HG02588 (cell line): ENCODE measurements around the gene MFN2.
"Not testable (repeated sequence)": the region's sequence is repeated elsewhere in the genome, so short reads cannot be mapped to it uniquely, and the experiment has no call there.

Experiments used
- ATAC-seq: cut with Tn5 transposase; IDR thresholded peaks from one replicate; pipeline ENCODE4 v1.9.1; 2021; ENCODE audit warnings: mild to moderate bottlenecking, moderate library complexity; ENCODE audit not compliant: unreplicated experiment

MFN2 gene

DNA sequence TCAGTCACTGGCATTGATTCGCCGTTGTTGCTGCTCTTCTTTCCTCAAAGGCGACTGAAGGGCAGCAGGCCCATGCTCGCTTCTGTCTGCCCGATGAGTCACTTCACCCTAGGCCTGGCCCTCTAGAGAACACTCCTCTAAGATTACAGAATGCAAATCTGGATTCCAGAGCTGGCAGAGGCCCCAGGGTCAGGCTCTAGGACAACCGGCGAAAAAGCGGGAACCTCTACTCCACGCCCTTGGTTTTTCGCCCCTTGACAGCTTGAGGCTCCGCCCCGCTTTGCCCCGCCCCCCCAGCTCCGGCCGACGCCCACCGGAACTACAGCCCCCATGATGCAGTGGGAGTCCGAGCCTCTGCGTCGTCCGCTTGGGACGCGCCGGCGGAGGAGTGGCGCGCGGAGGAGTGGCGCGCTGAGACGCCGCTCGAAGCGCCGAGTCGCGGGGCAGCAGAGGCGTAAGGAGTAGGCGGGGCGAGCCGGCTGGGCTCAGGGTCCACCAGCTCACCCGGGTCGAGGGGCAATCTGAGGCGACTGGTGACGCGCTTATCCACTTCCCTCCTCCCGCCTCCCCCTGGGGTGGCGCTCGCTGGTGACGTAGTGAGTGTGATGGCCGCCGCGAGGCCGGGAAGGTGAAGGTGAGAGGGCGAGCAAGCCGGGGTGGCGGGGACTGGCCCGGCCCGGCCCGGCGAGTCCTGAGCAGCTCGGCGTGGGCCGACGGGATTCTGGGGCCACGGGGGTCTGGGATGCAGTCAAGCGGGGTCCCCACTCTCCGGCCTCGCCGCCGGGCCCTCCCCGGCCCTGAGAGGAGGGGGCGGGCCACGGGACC lies at the start of gene MFN2:
MFN2 (plus strand) TSS at position 594 of the 825 bp plus-strand sequence. CDS start 8,725 bp downstream, outside the sequence.
- ATAC-seq = peak; percentile 89

- no peak for ATAC-seq
Measured at GRCh38 chr1:11930571-11931445, 49.4 kb upstream of the MFN2 start.

DNA sequence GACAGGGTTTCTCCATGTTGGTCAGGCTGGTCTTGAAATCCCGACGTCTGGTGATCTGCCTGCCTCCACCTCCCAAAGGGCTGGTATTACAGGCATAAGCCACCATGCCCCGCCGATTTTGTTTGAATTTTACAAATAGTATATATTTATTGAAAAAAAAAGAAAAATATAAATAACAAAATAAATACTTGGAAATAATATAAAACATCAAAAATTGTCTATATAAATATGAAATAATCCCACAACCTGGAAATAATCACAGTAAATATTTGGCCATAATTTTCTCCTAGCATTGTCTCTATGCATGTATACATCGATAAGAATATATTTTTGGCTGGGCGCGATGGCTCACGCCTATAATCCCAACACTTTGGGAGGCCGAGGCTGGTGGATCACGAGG lies 48.4 kb upstream of the MFN2 start:
- no peak for ATAC-seq

GRCh38 chr1:11934302-11935056 lies 45.8 kb upstream of the MFN2 start, which contains the start of gene PLOD1:
Gene PLOD1, plus strand, starts transcription at chr1:11934717. Its CDS starts 63 bp downstream, at chr1:11934780.
- peak; percentile 86 for ATAC-seq

DNA sequence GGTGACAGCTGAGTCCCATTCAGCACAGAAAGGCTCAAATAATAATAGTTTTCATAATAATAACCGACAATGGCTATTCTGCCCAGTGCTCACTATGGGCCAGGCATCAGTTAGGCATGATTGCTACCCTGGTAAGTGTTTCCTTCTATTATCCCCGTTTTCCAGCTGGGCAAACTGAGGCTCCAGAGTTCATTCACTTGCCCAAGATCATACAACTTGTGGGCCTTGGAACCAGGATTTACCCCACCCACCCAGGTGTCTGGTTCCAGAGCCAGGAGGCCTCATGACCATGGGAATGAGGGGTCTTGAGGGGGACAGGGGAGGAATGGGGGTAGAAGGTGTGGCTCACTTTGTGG lies 45.2 kb upstream of the MFN2 start:
- no peak for ATAC-seq

- ATAC-seq = not testable (repeated sequence)
Measured at GRCh38 chr1:11935733-11936132, 44.5 kb upstream of the MFN2 start.

GRCh38 chr1:11938722-11939526 lies 41.3 kb upstream of the MFN2 start:
- ATAC-seq = no peak

- ATAC-seq = not testable (repeated sequence)
Measured at GRCh38 chr1:11939794-11940193, 40.5 kb upstream of the MFN2 start.

DNA sequence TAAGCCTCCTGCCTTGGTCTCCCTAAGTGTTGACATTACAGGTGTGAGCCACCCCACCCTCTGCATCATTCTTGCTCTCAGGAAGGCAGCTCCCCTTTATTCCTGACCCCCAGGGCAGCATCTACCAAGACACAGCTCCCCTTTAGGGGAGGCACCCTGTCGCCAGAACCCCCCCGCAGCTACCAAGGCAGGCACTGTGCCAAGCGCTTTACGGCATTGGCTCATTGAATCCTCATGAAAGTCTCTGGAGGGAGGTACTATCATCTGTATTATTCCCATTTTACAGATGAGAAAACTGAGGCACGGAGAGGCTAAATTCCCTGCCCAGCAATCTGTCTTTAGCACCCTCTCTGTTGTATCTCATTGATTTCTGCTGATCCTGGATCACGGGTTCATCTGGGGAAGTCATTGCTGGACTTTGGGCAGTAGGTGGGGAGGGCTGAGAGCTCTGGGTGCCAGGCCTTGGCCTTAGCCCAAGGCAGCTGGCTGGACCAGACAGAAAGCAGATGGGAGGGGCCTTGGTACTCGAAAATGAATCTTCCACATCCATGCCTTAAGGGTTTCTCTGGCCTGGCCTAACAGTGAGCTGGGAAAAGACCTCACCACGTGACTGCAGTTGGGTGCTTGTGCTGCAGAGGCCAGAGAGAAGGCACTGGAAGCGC lies 39.9 kb upstream of the MFN2 start:
- no peak for ATAC-seq

- ATAC-seq = no peak
Measured at GRCh38 chr1:11942280-11942679, 38.0 kb upstream of the MFN2 start.

DNA sequence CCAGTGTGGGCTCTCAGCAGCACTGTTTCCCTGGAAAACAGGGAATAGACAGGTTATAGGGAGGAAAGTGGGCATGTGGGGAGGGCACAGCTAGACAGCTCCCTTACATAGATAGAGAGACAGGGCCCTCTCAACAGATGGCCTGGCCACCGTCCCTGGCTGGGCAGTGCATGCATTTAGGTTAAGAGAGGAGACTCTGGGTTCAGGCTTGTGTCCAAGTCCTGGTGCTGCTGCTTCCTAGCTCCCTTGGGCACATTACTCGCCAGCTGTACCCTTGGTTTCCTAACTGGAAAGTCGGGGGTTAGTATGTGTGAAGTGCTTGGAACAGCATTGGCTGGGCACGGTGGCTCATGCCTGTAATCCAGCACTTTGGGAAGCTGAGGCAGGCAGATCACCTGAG lies 36.6 kb upstream of the MFN2 start:
- ATAC-seq = no peak

GRCh38 chr1:11944358-11944931 lies 35.8 kb upstream of the MFN2 start:
- no peak for ATAC-seq

GRCh38 chr1:11946647-11947046 lies 33.6 kb upstream of the MFN2 start:
- no peak for ATAC-seq

DNA sequence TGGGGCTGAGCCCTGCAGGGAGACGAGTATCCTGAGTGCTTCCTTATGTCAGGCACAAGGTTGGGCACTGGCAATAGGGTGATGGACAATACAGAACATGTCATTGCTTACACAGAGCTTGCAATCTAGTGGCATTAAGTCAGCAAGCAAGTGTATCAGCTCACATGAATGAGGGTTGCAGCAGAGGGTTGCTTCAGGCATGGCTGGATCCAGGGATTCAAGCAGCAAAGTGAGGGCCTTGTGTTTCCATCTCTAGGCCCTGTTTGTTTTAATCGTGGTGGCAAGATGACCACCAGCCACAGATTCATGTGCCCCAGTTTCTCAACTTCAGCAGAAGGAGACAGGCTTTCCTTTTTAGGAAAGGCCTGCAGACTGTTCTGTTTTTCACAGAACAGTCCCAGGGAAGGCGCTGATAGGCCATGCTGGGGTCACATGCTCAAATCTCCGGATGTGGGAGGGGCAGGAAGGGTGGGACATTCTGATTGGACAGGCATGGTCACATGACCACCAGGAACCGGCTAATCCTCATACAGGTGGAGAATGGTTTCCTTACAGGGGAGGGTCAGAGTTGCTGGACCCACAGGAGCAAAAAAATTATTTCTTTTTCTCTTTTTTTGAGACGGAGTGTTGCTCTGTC lies 31.3 kb upstream of the MFN2 start:
- ATAC-seq = no peak

DNA sequence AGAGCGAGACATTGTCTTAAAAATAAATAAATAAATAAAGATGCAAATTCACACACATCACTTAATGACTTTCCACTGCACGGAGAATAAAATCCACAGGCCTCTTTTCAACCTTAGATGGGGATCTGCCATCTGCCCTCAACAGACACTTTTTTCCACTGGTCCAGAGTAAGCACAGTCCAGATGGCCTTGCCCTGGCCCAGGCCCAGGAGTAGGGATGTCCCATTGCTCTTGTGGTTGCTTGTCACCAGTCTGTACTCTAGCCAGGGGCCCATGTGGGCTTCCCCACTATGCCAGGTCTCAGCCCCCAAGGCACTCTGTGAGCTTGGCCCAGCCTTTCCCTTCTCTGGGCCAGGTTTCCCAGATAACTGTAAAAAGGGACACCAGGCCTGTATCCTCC lies 28.3 kb upstream of the MFN2 start:
- no peak for ATAC-seq

- no peak for ATAC-seq
Measured at GRCh38 chr1:11952455-11953109, 27.7 kb upstream of the MFN2 start.

DNA sequence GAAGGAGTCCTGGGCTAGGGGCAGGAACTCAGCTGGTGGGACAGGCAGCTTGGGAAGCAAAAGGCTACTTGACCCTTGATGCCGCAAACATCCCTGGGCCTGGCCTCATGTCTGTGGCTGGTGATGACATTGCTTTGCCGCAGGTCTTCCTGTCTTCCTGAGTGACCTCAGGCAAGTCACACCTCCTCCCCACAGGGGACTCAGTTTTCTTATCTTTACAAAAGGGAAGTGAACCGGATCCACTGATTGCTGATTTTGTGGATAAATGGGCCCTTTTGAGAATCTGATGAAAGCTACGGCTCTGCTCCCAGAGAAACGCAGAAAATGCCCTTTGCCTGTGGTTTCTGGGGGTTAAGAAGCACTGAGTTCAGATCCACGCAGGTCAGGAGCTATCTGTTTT lies 25.0 kb upstream of the MFN2 start:
- no peak for ATAC-seq

DNA sequence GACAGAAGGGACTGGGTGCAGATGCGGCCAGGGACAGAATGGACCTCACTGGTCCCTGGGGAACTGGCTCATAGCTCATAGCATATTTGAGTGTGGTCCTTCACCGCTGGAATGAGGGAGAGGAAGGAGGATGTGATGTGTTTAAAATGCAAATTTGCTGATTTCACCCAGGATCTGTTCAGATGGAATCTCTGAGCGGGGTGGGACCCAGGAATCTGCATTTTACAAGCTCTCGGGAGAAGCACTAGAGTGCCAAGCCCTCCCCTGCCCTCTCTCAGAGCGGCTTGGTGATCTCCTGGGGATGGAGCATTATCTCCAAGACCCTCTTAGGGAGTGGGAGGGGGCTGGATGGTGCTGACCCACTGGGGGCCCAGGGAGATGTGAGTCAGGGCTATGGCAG lies 22.8 kb upstream of the MFN2 start:
- no peak for ATAC-seq
